Cerebellar nuclear complex (tissue), 1 donor: Measurements from ENCODE around the gene STYXL2.

Source experiments
- DNase-seq, 2 experiments: peaks; one replicate each; lab custom pipeline; 2025; lab: John Stamatoyannopoulos, UW

The STYXL2 gene

GRCh38 chr1:167093846-167094516, at the start of gene STYXL2:
TSS of gene STYXL2 (plus strand) at chr1:167094075. CDS start at chr1:167094850, 775 bp downstream.
- no peak for DNase-seq

- DNase-seq = no peak
Observed at GRCh38 chr1:167051907-167052306, 42.0 kb upstream of the STYXL2 start.

DNA sequence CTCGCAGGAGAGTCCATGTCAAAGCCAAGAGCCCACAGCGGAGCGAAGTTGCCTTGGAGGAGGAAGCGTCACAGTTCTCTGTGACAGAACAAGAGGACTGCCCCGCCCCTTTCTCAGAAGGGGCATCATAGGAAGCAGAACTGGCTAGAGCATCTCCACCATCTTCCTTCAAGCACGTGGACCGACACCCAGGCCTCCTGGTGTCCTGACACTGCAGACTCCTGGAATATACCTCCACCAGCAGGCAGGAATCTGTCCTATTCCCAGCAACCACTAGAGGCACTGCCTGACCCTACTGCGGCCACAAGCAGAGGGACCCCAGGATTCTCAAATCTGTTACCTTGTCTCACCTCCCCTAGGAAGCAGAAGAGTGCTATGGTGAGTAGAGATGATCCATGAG, 41.5 kb upstream of the STYXL2 start:
- DNase-seq = no peak

DNA sequence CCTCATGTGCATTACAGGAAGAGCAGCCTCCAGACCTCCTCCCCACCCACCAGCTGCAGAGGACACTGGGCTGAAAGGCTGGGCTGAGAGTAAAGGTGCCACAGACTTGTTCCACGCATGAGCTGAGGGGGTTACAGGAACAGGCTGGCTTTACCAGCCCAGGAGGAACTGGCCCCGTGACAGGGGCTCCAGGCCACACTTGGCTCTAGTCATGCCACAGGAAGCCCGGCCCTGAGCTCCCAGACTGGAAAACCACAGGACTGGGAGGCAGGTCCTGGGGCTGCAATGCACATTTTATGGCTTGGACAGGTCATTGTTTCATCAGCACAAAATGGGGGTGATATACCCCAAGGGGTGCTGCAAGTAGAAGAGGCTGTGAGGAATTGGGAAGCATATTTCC, 39.3 kb upstream of the STYXL2 start:
- DNase-seq = no peak

DNA sequence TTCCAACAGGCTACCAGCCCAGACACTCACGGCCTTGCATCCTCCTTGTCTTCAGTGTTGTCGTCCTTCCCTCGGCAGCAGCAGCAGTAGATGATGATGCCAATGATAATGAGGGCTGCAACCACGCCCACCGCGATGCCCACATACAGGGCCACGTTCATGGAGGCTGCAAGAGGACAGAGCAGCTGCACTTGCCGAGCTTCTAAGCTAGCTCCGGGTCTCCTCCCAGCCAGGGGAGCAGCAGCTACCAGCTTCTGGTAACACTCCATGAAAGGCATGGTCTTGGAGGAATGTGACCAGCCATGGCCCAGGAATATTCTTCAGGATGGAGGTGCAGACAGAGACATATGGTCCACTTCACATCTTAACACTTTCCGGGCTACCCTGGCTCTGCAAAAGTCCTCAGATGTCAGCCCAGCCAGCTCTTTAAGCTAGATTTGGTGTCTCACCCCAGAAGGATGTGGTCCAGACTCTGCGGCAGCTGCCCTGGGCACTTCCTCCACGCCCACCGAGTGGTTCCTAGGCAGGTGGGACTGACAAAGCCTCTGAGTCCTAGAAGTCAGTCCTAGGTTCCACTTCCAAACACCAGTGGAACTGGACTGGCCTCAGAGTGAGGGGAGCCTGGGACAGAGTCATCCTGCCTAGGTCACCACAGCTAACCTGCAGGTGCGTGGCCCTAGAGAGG, 38.8 kb upstream of the STYXL2 start:
- DNase-seq = no peak

DNA sequence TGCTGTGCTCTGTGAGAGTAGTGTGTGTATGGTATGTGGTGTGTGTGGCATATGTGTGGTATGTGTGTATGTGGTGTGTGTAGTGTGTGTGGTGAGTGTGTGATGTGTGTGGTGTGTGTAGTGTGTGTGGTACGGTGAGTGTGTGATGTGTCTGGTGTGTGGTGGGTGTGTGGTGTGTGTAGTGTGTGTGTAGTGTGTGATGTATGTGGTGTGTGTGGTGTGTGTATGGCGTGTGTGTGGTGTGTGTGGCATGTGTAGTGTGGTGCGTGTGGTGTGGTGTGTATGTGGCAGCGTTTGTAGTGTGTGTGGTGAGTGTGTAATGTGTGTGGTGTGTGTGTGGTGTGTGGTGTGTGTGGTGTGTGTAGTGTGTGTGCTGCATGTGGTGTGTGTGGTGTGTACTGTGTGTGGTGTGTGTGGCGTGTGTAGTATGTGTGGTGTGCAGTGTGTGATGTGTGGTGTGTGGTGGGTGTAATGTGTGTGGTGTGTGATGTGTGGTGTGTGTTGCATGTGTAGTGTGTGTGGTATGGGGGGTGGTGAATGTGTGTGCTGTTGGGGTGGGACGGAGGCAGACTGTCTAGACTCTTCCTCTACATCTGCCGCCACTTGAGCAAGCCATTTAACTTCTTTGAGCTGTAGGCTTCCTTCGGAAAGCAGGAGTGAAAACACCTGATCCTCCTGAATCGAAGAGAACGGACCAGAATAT, 37.2 kb upstream of the STYXL2 start:
- DNase-seq = no peak

DNA sequence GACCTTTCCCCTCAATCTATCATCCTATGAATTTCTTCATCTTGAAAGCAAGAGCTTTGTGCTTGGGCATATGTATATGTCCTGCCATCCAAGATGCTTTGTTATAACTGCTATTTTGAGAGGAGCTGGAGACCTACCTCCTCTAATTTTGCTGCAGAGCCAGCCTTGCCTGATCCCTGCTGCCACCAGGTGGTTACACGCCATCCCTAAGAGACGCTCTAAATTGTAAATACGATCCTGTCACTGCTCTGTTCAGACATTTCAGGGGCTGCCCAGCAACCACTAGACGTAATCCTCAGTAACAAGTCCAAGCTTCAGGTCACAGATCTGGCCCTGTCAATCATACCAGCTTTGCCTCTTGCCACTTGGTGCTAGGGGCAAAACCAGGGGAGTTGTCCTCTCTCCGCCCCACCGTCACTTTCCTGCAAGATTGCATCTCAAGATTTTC, 36.6 kb upstream of the STYXL2 start:
- DNase-seq = peak in 1 of 2 experiments; percentile 67

- DNase-seq = no peak
Observed at GRCh38 chr1:167059045-167059808, 34.6 kb upstream of the STYXL2 start.

DNA sequence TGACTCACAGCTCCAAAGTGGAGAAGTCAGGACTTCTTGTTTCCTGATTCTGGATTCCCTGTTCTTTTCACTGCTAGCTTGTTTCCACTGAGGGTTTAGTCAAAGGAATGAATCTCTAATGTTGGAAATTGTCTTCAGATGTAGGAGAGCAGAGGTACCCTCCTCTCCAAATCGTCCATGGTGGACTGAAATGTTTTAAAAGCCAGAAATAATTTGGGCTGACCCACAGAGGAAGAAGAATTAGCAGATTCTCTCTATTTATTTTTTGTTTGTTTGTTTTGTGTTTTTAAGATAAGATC, 34.1 kb upstream of the STYXL2 start:
- DNase-seq = no peak

DNA sequence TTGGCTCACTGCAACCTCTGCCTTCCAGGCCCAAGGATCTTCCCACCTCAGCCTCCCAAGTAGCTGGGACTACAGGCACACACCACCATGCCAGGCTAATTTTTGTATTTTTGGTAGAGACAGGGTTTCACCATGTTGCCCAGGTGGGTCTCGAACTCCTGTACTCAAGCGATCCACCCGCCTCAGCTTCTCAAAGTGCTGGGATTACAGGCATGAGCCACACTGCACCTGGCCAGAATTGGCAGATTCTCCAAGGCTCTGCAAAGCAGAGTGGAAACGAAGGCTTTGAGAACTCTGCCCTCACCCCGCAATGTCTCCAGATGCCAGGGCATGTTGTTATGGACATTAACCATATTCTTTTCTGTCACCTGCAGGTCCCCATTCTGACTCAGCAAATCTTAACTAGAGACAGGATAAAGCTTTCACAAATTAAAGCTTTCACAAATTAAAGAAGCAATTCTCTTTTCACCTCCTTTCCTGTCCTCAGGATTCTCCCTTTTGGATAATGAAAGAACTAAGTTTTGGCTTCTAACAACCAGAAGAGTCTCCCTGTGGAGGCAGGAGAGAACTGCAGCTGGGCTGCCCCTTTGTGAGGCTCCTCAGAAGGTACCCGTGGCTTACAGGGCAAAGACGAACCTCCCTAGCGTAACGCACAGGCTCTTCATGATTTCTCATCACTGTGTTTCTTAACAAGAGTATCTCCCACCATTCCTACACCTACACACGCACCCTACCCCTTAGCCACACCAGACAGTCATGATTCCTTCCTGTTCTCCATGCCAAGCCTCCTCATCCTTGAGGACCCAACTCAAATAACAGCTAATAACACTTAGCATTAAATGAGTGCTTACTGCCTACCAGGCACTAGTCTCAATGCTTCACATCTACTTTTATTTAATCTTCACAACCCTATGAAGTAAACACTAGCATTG, 33.5 kb upstream of the STYXL2 start:
- no peak for DNase-seq

DNA sequence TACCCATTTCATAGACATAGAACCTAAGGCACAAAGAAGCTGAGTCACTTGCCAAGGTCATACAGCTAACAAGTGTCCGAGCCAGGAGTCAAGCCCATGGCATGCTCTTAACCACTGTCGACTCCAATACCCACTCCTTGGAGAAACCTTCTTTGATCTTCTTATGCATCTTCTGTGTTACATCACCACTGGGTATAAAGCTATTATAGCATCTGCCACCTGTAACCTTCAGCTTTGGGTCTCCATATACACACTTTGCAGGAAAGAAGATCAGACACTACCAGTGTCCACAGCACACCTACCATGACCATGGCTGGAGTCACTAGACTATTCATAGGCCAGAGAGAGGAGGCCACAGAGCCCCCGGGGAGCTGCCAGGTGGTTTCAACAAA, 32.8 kb upstream of the STYXL2 start:
- no peak for DNase-seq

DNA sequence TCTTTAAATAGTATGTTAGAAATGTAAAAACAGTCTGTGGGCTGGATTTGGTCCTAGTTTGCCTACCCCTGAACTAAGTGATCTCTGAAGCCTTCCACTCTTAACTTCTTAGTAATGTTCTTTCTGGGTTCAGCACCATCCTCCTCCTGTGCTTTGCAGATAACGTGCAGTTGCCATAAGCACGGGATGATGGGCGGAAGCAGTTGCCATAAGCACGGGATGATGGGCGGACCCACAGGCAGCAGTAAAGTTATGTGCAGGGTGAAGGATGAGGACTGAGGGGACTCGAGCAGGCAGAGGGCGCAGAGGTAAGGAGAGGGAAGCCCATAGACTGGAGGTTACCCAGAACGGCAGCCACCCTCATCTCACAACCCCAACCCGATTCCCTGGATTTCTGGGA, 29.3 kb upstream of the STYXL2 start:
- no peak for DNase-seq

DNA sequence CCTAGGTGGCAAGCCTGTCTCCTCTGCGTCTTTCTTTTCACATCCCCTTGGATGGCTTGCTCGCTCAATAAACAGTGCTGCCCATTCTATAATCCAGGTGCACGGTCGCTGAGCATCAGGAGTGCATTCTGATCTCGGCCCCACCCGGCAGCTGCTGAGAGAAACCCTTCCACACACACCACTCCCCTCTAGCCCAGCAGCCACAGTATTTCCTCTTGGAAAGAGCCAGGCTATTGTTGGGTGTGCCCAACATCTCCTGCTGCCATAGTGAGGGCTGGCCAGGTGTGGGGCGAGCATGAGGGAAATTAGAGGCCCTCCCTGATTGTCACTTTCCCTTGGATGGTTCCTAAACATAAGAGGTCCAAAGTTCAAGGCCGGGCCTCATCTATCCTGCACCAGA, 28.4 kb upstream of the STYXL2 start:
- no peak for DNase-seq

- DNase-seq = peak in 1 of 2 experiments; percentile 56
Observed at GRCh38 chr1:167066333-167067122, 27.3 kb upstream of the STYXL2 start.

GRCh38 chr1:167067904-167068303, 26.0 kb upstream of the STYXL2 start:
- DNase-seq = no peak

DNA sequence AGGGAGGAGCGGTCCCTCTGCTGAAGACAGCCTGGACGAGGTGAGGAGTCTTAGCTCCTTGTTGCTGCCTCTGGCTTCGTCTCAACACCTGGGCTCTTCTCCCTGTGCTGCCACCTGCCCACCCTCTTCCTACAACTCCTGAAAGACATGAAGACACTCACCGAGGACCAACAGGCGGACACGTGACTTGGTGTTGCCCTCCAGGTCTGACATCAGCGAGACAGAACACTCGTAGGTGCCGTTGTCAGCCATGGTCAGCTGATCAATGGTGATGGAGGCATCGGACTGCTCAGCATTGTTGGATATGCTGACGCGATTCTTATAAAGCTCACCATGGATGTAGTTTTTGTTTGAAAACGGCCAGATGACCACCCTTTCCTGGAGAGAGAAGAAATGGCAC, 25.1 kb upstream of the STYXL2 start:
- no peak for DNase-seq

DNA sequence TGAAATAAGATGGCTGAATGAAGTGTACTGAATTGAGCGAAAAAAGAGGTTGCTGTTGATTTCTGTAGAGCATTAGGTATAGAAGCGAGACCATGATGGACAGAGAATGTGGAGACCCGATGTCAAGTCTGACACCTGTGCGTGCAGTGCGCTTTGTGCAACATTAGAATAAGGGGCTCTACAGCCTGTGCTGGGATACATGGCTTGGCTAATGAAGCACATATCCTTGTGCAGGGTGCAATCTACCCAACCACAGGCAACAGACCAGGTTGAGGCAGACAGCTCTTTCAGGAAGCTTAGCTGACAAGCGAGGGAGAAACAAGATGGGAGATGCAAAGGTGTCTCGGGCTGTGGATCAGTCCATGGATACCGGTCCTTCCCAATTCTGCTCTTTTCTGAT, 22.6 kb upstream of the STYXL2 start:
- no peak for DNase-seq

GRCh38 chr1:167076136-167076710, 17.7 kb upstream of the STYXL2 start:
- no peak for DNase-seq

- DNase-seq = no peak
Observed at GRCh38 chr1:167077128-167077867, 16.6 kb upstream of the STYXL2 start.

DNA sequence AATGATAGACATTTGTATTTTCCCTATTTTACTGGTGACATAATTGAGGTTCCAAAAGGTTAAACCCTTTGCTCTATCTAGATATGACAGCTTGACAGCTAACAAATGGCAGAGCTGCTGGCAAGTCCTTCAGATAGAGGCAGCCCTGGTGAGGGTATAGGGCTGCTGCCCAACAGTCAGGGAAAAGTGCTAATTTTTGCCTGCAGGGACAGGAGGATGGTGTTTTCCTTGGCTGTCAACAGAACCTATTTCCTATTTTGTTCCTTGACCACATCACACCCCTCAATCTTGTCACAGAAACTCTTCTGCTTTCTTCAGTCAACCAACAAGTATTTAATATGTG, 16.0 kb upstream of the STYXL2 start:
- DNase-seq = no peak
